ENCODE measurements around the gene CHMP2A. TPM values are rescaled to one million over a fixed set of nuclear protein-coding genes. Genes with fewer than 3 reads are reported as not detected.

CHMP2A gene
- total and polyA plus RNA-seq, 2 of the 13 experiments (the other 11 are each of a cell fraction or from before 2014, with no cell fraction given), result 49.7 to 55.0 TPM

GRCh38 chr19:58511353-58512208 is 43.3 kb downstream of the CHMP2A start, which contains the start of gene SLC27A5 (continued):
- TF ChIP-seq PRDM10 (CRISPR knock-in tag; IDR thresholded peaks at IDR 0.05; ENCODE audit: low read depth) (peak; percentile 93), ZNF512 (CRISPR knock-in tag; IDR thresholded peaks at IDR 0.05) (no peak), KLF11 (CRISPR knock-in tag; IDR thresholded peaks at IDR 0.05) (no peak), GTF2F1 (IDR thresholded peaks at IDR 0.05; ENCODE audit: low read length) (no peak), ZBTB46 (CRISPR knock-in tag; IDR thresholded peaks at IDR 0.05; ENCODE audit: borderline replicate concordance) (peak; percentile 82; the same call in 1 of the 2 replicates), ZNF792 (CRISPR knock-in tag; IDR thresholded peaks at IDR 0.05) (peak; percentile 38; the same call in 1 of the 2 replicates), NFYC (CRISPR knock-in tag; IDR thresholded peaks at IDR 0.05) (no peak), CHD2 (IDR thresholded peaks at IDR 0.05; ENCODE audit: low read depth, low read length) (no peak), MEIS1 (CRISPR knock-in tag; IDR thresholded peaks at IDR 0.05; ENCODE audit: borderline replicate concordance) (peak; percentile 84; the same call in 1 of the 2 replicates), ZNF142 (CRISPR knock-in tag; IDR thresholded peaks at IDR 0.05) (0 out of 2 replicates have a peak, but pooled peaks have one; percentile 35), NR2F6 (IDR thresholded peaks at IDR 0.05) (peak; percentile 72; the same call in 1 of the 2 replicates), NR2F6 (CRISPR knock-in tag; IDR thresholded peaks at IDR 0.05) (peak; percentile 86), ZNF891 (CRISPR knock-in tag; IDR thresholded peaks at IDR 0.05) (no peak), HNF4G (IDR thresholded peaks at IDR 0.05; ENCODE audit: borderline replicate concordance, low read depth, low read length) (peak; percentile 74; the same call in 1 of the 2 replicates), HNF4G (CRISPR knock-in tag; IDR thresholded peaks at IDR 0.05; ENCODE audit: borderline replicate concordance, low read depth) (peak; percentile 95), ZSCAN31 (CRISPR knock-in tag; IDR thresholded peaks at IDR 0.05; ENCODE audit: low read depth) (no peak; the same call in 1 of the 2 replicates)
